Mammary epithelial cell (primary cell): ENCODE results near the gene BLZF1.

Experiments
- CTCF ChIP-seq, 2 donors: IDR thresholded peaks in 1 of 2; conservative IDR thresholded peaks in 1 of 2; 2 replicates each; pipeline ENCODE4 v1.5.1; 2011 to 2012; ENCODE audit warnings: inconsistent platforms in 2 of 2, low read length in 2 of 2, mild to moderate bottlenecking in 2 of 2, control low read depth in 1 of 2, low read depth in 1 of 2; ENCODE audit not compliant: insufficient read depth in 1 of 2; ENCODE audit errors: extremely low read depth in 1 of 2
- EZH2 ChIP-seq: IDR thresholded peaks from 2 replicates; pipeline ENCODE4 v1.6.1; 2012; ENCODE audit warnings: low read length, inconsistent platforms, borderline replicate concordance

DNA sequence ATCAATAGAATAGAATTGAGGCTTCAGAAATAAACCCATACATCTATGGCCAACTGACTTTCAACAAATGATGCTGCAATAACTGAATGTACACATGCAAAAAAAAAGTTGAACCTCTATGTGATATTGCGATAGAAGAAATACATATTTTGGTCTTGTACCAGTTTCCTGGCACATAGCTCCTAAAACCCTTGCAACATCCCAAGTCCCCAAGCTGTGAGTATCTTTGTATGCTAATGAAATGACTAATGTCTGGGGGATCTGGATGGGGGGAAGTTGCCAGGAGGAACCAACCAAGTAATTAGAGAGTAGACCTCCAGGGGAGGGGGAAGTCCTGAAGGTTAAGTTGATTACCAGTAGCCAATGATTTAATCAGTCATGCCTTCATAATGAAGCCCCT, 24.4 kb downstream of the BLZF1 start:
- TF ChIP-seq CTCF (conservative IDR thresholded peaks at IDR 0.05 in 1 of 2, IDR thresholded peaks at IDR 0.05 in 1 of 2; ENCODE audit: extremely low read depth in 1 of 2, insufficient read depth in 1 of 2, low read depth in 1 of 2, low read length in 2 of 2) (no peak), EZH2 (no peak)
